ENCODE results near the gene GTF3A. TPM values are rescaled to one million over a fixed set of nuclear protein-coding genes. Genes with fewer than 3 reads are reported as not detected.

Gene GTF3A
- total RNA-seq, 2 donors from 2014 or later: 70.4 to 86.4 TPM

- Histone ChIP-seq H3K4me3 (no peak overlapping the region), H3K36me3 (peaks cover 7% of the 10 kb centered on the region), H3K4me1 (ENCODE audit: control insufficient read depth in 1 of 2, low read depth in 2 of 2) (peaks cover 0 to 9% of the 10 kb centered on the region in 2 donors), H3K27ac (no peak overlapping the region), H3K27me3 (replicated peaks; ENCODE audit: insufficient read depth) (no peaks in the 10 kb centered on the region), H3K9me3 (no peaks in the 10 kb centered on the region)
- TF ChIP-seq CTCF (IDR thresholded peaks at IDR 0.05): no peak
- ATAC-seq (ENCODE audit: insufficient number of reproducible peaks, low FRiP score, low read depth): no peak
- DNase-seq (ENCODE audit: low spot score): no peak
Measured at GRCh38 chr13:27442797-27443196, 18.4 kb downstream of the GTF3A start.

- H3K36me3 ChIP-seq: peaks cover 4% of the 10 kb centered on the region
- ATAC-seq (ENCODE audit: insufficient number of reproducible peaks, low FRiP score, low read depth) (no peak), DNase-seq (ENCODE audit: low spot score) (no peak)
- no peaks in the 10 kb centered on the region for H3K27me3 ChIP-seq (replicated peaks; ENCODE audit: insufficient read depth)
- no peak overlapping the region for H3K27ac ChIP-seq
- no peaks in the 10 kb centered on the region for H3K9me3 ChIP-seq
- peaks cover 14 to 29% of the 10 kb centered on the region in 2 donors for H3K4me1 ChIP-seq (ENCODE audit: control insufficient read depth in 1 of 2, low read depth in 2 of 2)
- no peak overlapping the region for H3K4me3 ChIP-seq
- no peak for TF ChIP-seq CTCF (IDR thresholded peaks at IDR 0.05)
Measured at GRCh38 chr13:27446986-27447583, 22.7 kb downstream of the GTF3A start.

DNA sequence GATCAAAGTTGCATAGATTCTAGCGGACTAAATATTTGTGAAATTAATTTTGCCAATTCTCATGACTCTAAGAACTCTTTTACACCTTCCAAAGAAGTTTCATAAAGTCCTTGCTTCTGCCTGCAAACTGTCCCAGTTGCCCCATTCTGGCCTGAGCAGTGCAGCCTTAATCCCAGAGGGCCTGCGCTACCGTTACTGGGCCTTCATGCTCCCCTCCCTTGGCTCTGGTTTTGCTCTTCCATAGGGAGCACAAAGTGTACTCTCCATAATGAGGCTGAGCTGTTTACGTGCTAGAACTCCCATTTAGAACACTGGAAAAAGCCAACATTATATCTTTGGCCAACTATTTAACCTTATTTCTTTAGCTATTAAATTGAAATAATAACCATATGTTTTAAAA lies 23.9 kb downstream of the GTF3A start:
- Histone ChIP-seq H3K36me3 (peaks cover 4% of the 10 kb centered on the region), H3K4me1 (ENCODE audit: control insufficient read depth in 1 of 2, low read depth in 2 of 2) (peaks cover 14 to 29% of the 10 kb centered on the region in 2 donors), H3K9me3 (no peaks in the 10 kb centered on the region), H3K27me3 (replicated peaks; ENCODE audit: insufficient read depth) (no peaks in the 10 kb centered on the region), H3K4me3 (no peak overlapping the region), H3K27ac (no peak overlapping the region)
- TF ChIP-seq CTCF (IDR thresholded peaks at IDR 0.05): no peak
- DNase-seq (ENCODE audit: low spot score) (no peak), ATAC-seq (ENCODE audit: insufficient number of reproducible peaks, low FRiP score, low read depth) (no peak)

GRCh38 chr13:27449081-27449603 lies 24.7 kb downstream of the GTF3A start:
- no peak for TF ChIP-seq CTCF (IDR thresholded peaks at IDR 0.05)
- H3K4me3 ChIP-seq: peak overlapping the region; percentile 94
- ATAC-seq (ENCODE audit: insufficient number of reproducible peaks, low FRiP score, low read depth) (no peak), DNase-seq (ENCODE audit: low spot score) (no peak)
- peak overlapping the region; percentile 94 to 96 for H3K27ac ChIP-seq
- peaks cover 14 to 29% of the 10 kb centered on the region in 2 donors for H3K4me1 ChIP-seq (ENCODE audit: control insufficient read depth in 1 of 2, low read depth in 2 of 2)
- peaks cover 4% of the 10 kb centered on the region for H3K36me3 ChIP-seq
- H3K9me3 ChIP-seq: no peaks in the 10 kb centered on the region
- no peaks in the 10 kb centered on the region for H3K27me3 ChIP-seq (replicated peaks; ENCODE audit: insufficient read depth)

GRCh38 chr13:27449936-27450828 lies 25.8 kb downstream of the GTF3A start, which contains the start of gene MTIF3:
Gene MTIF3 (minus strand): TSS chr13:27450564. CDS start chr13:27440448, 10,116 bp downstream.
- peak within 1 kb of the TSS; percentile 94 to 96 for H3K27ac ChIP-seq

More at GRCh38 chr13:27449936-27450828, 25.8 kb downstream of the GTF3A start, which contains the start of gene MTIF3:
- no peaks in the 10 kb centered on the region for H3K27me3 ChIP-seq (replicated peaks; ENCODE audit: insufficient read depth)
- peak; percentile 16 for TF ChIP-seq CTCF (IDR thresholded peaks at IDR 0.05)
- no peaks in the 10 kb centered on the region for H3K9me3 ChIP-seq
- peaks cover 14 to 30% of the 10 kb centered on the region in 2 donors for H3K4me1 ChIP-seq (ENCODE audit: control insufficient read depth in 1 of 2, low read depth in 2 of 2)
- ATAC-seq (ENCODE audit: insufficient number of reproducible peaks, low FRiP score, low read depth) (peak; percentile 81), DNase-seq (ENCODE audit: low spot score) (peak; percentile 78)
- H3K36me3 ChIP-seq: peaks cover 4% of the 10 kb centered on the region
- peak within 1 kb of the TSS; percentile 94 for H3K4me3 ChIP-seq

Data from thoracic aorta (tissue), 2 donors.